HEK293 (cell line): Measurements from ENCODE around the gene ARHGAP33.

Experiments
- CTCF ChIA-PET: fragments of 350-600 bp; formaldehyde crosslinking; extraction: SDS; loops from one replicate; lab custom pipeline; 2021; ENCODE audit warnings: antibody characterized with exemption; lab: Yijun Ruan, JAX
- POLR2A ChIA-PET: fragments of 300-600 bp; formaldehyde crosslinking; extraction: SDS; loops from one replicate; lab custom pipeline; 2020; ENCODE audit warnings: antibody characterized with exemption, inconsistent platforms; lab: Yijun Ruan, JAX
- H3K27ac ChIP-seq: fragments of 200-500 bp; sonication (Bioruptor generic); 2 replicates; pipeline ENCODE4 v1.5.1; 2014; ENCODE audit warnings: low read depth, low read length, control low read depth, inconsistent platforms; ENCODE audit errors: extremely low read depth
- H3K36me3 ChIP-seq, 2 experiments: fragments of 200-500 bp in 1 of 2; sonication (Bioruptor generic) in 1 of 2; 1 replicate in 1 of 2; 2 replicates in 1 of 2; pipeline ENCODE4 v1.5.1; 2014 to 2017; ENCODE audit warnings: inconsistent platforms in 2 of 2, low read length in 2 of 2; ENCODE audit not compliant: control insufficient read depth in 2 of 2, insufficient read depth in 1 of 2
- H3K4me1 ChIP-seq: fragments of 200-500 bp; sonication (Bioruptor generic); 2 replicates; pipeline ENCODE4 v1.5.1; 2014; ENCODE audit warnings: mild to moderate bottlenecking, low read length, inconsistent platforms; ENCODE audit not compliant: control insufficient read depth, insufficient read depth
- H3K4me3 ChIP-seq: 2 replicates; pipeline ENCODE4 v1.5.1; 2011; ENCODE audit warnings: low read depth, mild to moderate bottlenecking, control low read depth, low read length, moderate library complexity
- H3K9me3 ChIP-seq: fragments of 200-500 bp; sonication (Bioruptor generic); 2 replicates; pipeline ENCODE4 v1.5.1; 2014; ENCODE audit warnings: low read depth, low read length, inconsistent platforms; ENCODE audit not compliant: control insufficient read depth, insufficient read depth
- BCL11B ChIP-seq: fragments of 450-650 bp; formaldehyde crosslinking; IDR thresholded peaks from 2 replicates; pipeline ENCODE4 v1.5.1; 2016; ENCODE audit warnings: low read depth, missing biosample characterization, missing genetic modification characterization
- MEIS1 ChIP-seq: sonication (generic); formaldehyde crosslinking; IDR thresholded peaks from 2 replicates; pipeline ENCODE4 v1.8.1; 2022; ENCODE audit warnings: missing genetic modification reagents, mild to moderate bottlenecking, borderline replicate concordance
- MZF1 ChIP-seq: fragments of 450-650 bp; formaldehyde crosslinking; IDR thresholded peaks from 2 replicates; pipeline ENCODE4 v1.5.1; 2017; ENCODE audit warnings: missing biosample characterization, missing genetic modification characterization, borderline replicate concordance
- OVOL3 ChIP-seq: fragments of 450-650 bp; formaldehyde crosslinking; IDR thresholded peaks from 2 replicates; pipeline ENCODE4 v1.5.1; 2016; ENCODE audit warnings: missing biosample characterization, missing genetic modification characterization
- RBAK ChIP-seq: fragments of 450-650 bp; formaldehyde crosslinking; IDR thresholded peaks from 2 replicates; pipeline ENCODE4 v1.5.1; 2016; ENCODE audit warnings: missing biosample characterization, missing genetic modification characterization
- REPIN1 ChIP-seq: fragments of 450-650 bp; formaldehyde crosslinking; IDR thresholded peaks from 2 replicates; pipeline ENCODE4 v1.5.1; 2017; ENCODE audit warnings: missing biosample characterization, missing genetic modification characterization, low read depth
- TRIM28 ChIP-seq: IDR thresholded peaks from 2 replicates; pipeline ENCODE4 v1.6.1; 2011; ENCODE audit warnings: low read length, control low read depth, borderline replicate concordance
- YY2 ChIP-seq: fragments of 450-650 bp; formaldehyde crosslinking; IDR thresholded peaks from 2 replicates; pipeline ENCODE4 v1.5.1; 2016; ENCODE audit warnings: missing biosample characterization, missing genetic modification characterization
- ZBTB21 ChIP-seq: fragments of 450-650 bp; formaldehyde crosslinking; IDR thresholded peaks from 2 replicates; pipeline ENCODE4 v1.5.1; 2017; ENCODE audit warnings: missing biosample characterization, missing genetic modification characterization
- ZBTB8A ChIP-seq: fragments of 450-650 bp; formaldehyde crosslinking; IDR thresholded peaks from 2 replicates; pipeline ENCODE4 v1.5.1; 2016; ENCODE audit warnings: missing biosample characterization, missing genetic modification characterization
- ZNF202 ChIP-seq: fragments of 450-650 bp; formaldehyde crosslinking; IDR thresholded peaks from 2 replicates; pipeline ENCODE4 v1.5.1; 2016; ENCODE audit warnings: missing biosample characterization, missing genetic modification characterization, borderline replicate concordance
- ZNF266 ChIP-seq: fragments of 450-650 bp; formaldehyde crosslinking; IDR thresholded peaks from 2 replicates; pipeline ENCODE4 v1.5.1; 2016; ENCODE audit warnings: missing biosample characterization, missing genetic modification characterization, low read depth
- ZNF335 ChIP-seq: fragments of 450-650 bp; formaldehyde crosslinking; conservative IDR thresholded peaks from 2 replicates; pipeline ENCODE4 v1.5.1; 2016; ENCODE audit warnings: missing biosample characterization, missing genetic modification characterization
- ZNF423 ChIP-seq: fragments of 450-650 bp; formaldehyde crosslinking; IDR thresholded peaks from 2 replicates; pipeline ENCODE4 v1.5.1; 2016; ENCODE audit warnings: missing biosample characterization, missing genetic modification characterization
- ZNF530 ChIP-seq: fragments of 450-650 bp; formaldehyde crosslinking; IDR thresholded peaks from 2 replicates; pipeline ENCODE4 v1.5.1; 2016; ENCODE audit warnings: low read depth, missing biosample characterization, missing genetic modification characterization
- ZNF561 ChIP-seq: fragments of 450-650 bp; IDR thresholded peaks from 2 replicates; pipeline ENCODE4 v1.5.1; 2018; ENCODE audit warnings: missing biosample characterization, missing genetic modification characterization, borderline replicate concordance
- ZNF707 ChIP-seq: fragments of 450-650 bp; formaldehyde crosslinking; IDR thresholded peaks from 2 replicates; pipeline ENCODE4 v1.5.1; 2016; ENCODE audit warnings: missing biosample characterization, missing genetic modification characterization
- ZNF843 ChIP-seq: fragments of 450-650 bp; formaldehyde crosslinking; IDR thresholded peaks from 2 replicates; pipeline ENCODE4 v1.5.1; 2016; ENCODE audit warnings: missing biosample characterization, missing genetic modification characterization
- TF ChIP-seq, protein P1 (sequence below): fragments of 450-650 bp; formaldehyde crosslinking; conservative IDR thresholded peaks from 2 replicates; pipeline ENCODE4 v1.5.1; 2016; ENCODE audit warnings: low read depth, missing biosample characterization, missing genetic modification characterization
- TF ChIP-seq, protein P2 (sequence below): fragments of 450-650 bp; formaldehyde crosslinking; IDR thresholded peaks from 2 replicates; pipeline ENCODE4 v1.5.1; 2016; ENCODE audit warnings: missing biosample characterization, missing genetic modification characterization
- TF ChIP-seq, protein P3 (sequence below): fragments of 450-650 bp; formaldehyde crosslinking; IDR thresholded peaks from 2 replicates; pipeline ENCODE4 v1.5.1; 2017; ENCODE audit warnings: missing biosample characterization, missing genetic modification characterization
- TF ChIP-seq, protein P4 (sequence below): fragments of 450-650 bp; formaldehyde crosslinking; IDR thresholded peaks from 2 replicates; pipeline ENCODE4 v1.5.1; 2016; ENCODE audit warnings: missing biosample characterization, missing genetic modification characterization

The ARHGAP33 gene

DNA sequence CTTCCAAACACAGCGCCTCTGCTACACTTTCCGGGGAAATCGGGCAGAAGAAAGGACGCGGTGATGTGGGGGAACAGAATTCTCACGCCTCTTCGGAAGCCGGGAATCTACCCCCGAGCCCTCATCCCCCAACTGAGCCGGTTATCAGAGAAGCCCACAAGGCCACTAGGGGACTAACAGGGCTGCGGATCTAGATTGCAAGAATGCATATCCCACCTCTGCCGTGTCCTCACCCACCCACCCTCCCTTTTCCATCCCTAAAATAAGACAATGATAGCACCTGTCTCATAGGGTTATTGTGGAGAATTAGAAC, 34.2 kb upstream of the ARHGAP33 start (continued):
- TF ChIP-seq ZNF335 (tag by site-specific recombination) (no peak; the same call in 1 of the 2 replicates), BCL11B (no peak), ZNF707 (tag by site-specific recombination) (no peak), ZNF530 (tag by site-specific recombination) (no peak), MEIS1 (CRISPR knock-in tag) (no peak), OVOL3 (tag by site-specific recombination) (no peak; the same call in 1 of the 2 replicates), ZNF843 (0 out of 2 replicates have a peak, but pooled peaks have one; percentile 6), REPIN1 (tag by site-specific recombination) (no peak; the same call in 1 of the 2 replicates), ZNF266 (tag by site-specific recombination) (no peak), ZNF423 (tag by site-specific recombination) (0 out of 2 replicates have a peak, but pooled peaks have one; percentile 11), RBAK (tag by site-specific recombination) (no peak), MZF1 (tag by site-specific recombination) (peak; percentile 80; the same call in 1 of the 2 replicates), TRIM28 (0 out of 2 replicates have a peak, but pooled peaks have one; percentile 1), ZNF561 (tag by site-specific recombination) (0 out of 2 replicates have a peak, but pooled peaks have one; percentile 15), ZNF202 (tag by site-specific recombination) (no peak)
- TF ChIP-seq, protein P1, sequence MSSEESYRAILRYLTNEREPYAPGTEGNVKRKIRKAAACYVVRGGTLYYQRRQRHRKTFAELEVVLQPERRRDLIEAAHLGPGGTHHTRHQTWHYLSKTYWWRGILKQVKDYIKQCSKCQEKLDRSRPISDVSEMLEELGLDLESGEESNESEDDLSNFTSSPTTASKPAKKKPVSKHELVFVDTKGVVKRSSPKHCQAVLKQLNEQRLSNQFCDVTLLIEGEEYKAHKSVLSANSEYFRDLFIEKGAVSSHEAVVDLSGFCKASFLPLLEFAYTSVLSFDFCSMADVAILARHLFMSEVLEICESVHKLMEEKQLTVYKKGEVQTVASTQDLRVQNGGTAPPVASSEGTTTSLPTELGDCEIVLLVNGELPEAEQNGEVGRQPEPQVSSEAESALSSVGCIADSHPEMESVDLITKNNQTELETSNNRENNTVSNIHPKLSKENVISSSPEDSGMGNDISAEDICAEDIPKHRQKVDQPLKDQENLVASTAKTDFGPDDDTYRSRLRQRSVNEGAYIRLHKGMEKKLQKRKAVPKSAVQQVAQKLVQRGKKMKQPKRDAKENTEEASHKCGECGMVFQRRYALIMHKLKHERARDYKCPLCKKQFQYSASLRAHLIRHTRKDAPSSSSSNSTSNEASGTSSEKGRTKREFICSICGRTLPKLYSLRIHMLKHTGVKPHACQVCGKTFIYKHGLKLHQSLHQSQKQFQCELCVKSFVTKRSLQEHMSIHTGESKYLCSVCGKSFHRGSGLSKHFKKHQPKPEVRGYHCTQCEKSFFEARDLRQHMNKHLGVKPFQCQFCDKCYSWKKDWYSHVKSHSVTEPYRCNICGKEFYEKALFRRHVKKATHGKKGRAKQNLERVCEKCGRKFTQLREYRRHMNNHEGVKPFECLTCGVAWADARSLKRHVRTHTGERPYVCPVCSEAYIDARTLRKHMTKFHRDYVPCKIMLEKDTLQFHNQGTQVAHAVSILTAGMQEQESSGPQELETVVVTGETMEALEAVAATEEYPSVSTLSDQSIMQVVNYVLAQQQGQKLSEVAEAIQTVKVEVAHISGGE (tag by site-specific recombination) = peak; percentile 13; the same call in 1 of the 2 replicates
- TF ChIP-seq, protein P2, sequence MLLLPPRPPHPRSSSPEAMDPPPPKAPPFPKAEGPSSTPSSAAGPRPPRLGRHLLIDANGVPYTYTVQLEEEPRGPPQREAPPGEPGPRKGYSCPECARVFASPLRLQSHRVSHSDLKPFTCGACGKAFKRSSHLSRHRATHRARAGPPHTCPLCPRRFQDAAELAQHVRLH = no peak
- TF ChIP-seq, protein P3, sequence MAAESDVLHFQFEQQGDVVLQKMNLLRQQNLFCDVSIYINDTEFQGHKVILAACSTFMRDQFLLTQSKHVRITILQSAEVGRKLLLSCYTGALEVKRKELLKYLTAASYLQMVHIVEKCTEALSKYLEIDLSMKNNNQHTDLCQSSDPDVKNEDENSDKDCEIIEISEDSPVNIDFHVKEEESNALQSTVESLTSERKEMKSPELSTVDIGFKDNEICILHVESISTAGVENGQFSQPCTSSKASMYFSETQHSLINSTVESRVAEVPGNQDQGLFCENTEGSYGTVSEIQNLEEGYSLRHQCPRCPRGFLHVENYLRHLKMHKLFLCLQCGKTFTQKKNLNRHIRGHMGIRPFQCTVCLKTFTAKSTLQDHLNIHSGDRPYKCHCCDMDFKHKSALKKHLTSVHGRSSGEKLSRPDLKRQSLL = 0 out of 2 replicates have a peak, but pooled peaks have one; percentile 20
- TF ChIP-seq, protein P4, sequence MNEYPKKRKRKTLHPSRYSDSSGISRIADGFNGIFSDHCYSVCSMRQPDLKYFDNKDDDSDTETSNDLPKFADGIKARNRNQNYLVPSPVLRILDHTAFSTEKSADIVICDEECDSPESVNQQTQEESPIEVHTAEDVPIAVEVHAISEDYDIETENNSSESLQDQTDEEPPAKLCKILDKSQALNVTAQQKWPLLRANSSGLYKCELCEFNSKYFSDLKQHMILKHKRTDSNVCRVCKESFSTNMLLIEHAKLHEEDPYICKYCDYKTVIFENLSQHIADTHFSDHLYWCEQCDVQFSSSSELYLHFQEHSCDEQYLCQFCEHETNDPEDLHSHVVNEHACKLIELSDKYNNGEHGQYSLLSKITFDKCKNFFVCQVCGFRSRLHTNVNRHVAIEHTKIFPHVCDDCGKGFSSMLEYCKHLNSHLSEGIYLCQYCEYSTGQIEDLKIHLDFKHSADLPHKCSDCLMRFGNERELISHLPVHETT (tag by site-specific recombination) = no peak

DNA sequence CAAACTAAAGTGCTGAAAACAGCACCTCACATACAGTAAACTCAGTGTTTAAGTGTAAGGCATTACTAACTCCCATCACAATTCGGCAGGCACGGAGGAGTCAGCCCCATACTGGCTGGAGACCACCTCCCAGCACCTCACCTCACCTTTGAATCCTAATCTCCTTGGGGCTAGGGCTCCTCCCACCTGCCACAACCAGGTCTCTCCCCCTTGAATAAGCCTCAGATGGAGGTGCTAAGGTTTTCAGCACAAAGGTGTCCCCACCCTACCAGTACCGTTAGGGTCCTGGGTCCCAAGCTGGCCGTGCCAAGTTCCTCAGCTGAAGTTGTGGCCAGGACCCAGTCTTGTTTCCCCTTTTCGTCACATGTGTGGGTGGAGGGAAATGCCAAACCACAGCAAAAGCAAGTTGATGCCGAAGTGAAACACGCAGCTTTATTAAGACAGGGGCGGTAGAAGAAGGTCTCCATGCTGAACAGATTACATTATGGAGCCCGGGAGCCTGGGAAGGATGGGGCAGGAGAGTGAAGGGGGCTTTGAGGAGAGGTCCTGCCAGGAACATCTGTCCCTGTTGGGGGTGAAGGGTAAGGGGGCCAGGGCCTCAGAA, 33.1 kb upstream of the ARHGAP33 start, which contains the start of gene IGFLR1:
Gene IGFLR1, minus strand, starts transcription at position 332 of the 604 bp plus-strand sequence. CDS start 1,272 bp downstream, outside the sequence.
- ChIA-PET POLR2A (interaction anchor here (1.2 to 2.6 kb wide), 3 partner anchors 12 to 32 kb away, joined by 3 to 39 read pairs (median 4); partner anchors contain the start of genes ARHGAP33 and HSPB6), CTCF (interaction anchor here (1.1 to 1.2 kb wide), 3 partner anchors 24 to 189 kb away, joined by 4 to 9 read pairs (median 4); no protein-coding TSS in a partner anchor)
- Histone ChIP-seq H3K36me3 (peaks cover 37 to 51% of the 10 kb centered on the region in 2 experiments), H3K9me3 (no peaks in the 10 kb centered on the region; the same call in none of the 2 replicates), H3K4me1 (peaks cover 28% of the 10 kb centered on the region), H3K27ac (peak within 1 kb of the TSS; percentile 97), H3K4me3 (no peak within 1 kb of the TSS)
- TF ChIP-seq YY2 (tag by site-specific recombination) (0 out of 2 replicates have a peak, but pooled peaks have one; percentile 8), ZBTB21 (tag by site-specific recombination) (0 out of 2 replicates have a peak, but pooled peaks have one; percentile 9), ZBTB8A (tag by site-specific recombination) (no peak), ZNF335 (tag by site-specific recombination) (0 out of 2 replicates have a peak, but pooled peaks have one; percentile 83)
